Measurements from ENCODE around the gene EPS8L1.

GRCh38 chr19:55103190-55103589, 27.5 kb downstream of the EPS8L1 start:
- TF ChIP-seq CTCF (IDR thresholded peaks at IDR 0.05) (no peak), POLR2AphosphoS5 (IDR thresholded peaks at IDR 0.05; ENCODE audit: insufficient read depth in 1 of 2, low read depth in 1 of 2) (no peak)
